ENCODE results near the gene EIF4EBP2. TPM values are rescaled to one million over a fixed set of nuclear protein-coding genes. Genes with fewer than 3 reads are reported as not detected.

EIF4EBP2 gene
- polyA plus RNA-seq, 1 donor (not counting 4 experiments of a cell fraction or from before 2014, with no cell fraction given): 18.9 TPM

GRCh38 chr10:70441161-70441894 lies 37.4 kb downstream of the EIF4EBP2 start, which contains the start of gene NODAL:
Gene NODAL (minus strand): TSS chr10:70441681. CDS start chr10:70441667, 14 bp downstream.
- peaks cover 18% of the 10 kb centered on the region for H3K4me1 ChIP-seq (ENCODE audit: control insufficient read depth, extremely low read depth, insufficient read depth, low read length)
- TF ChIP-seq, protein P1, sequence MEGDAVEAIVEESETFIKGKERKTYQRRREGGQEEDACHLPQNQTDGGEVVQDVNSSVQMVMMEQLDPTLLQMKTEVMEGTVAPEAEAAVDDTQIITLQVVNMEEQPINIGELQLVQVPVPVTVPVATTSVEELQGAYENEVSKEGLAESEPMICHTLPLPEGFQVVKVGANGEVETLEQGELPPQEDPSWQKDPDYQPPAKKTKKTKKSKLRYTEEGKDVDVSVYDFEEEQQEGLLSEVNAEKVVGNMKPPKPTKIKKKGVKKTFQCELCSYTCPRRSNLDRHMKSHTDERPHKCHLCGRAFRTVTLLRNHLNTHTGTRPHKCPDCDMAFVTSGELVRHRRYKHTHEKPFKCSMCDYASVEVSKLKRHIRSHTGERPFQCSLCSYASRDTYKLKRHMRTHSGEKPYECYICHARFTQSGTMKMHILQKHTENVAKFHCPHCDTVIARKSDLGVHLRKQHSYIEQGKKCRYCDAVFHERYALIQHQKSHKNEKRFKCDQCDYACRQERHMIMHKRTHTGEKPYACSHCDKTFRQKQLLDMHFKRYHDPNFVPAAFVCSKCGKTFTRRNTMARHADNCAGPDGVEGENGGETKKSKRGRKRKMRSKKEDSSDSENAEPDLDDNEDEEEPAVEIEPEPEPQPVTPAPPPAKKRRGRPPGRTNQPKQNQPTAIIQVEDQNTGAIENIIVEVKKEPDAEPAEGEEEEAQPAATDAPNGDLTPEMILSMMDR (optimal IDR thresholded peaks at IDR 0.05 in 1 of 3, IDR thresholded peaks at IDR 0.05 in 1 of 3, conservative IDR thresholded peaks at IDR 0.05 in 1 of 3; ENCODE audit: extremely low read depth in 1 of 3, insufficient read depth in 2 of 3, low read length in 3 of 3): no peak
- no peak for TF ChIP-seq EZH2 (IDR thresholded peaks at IDR 0.05; ENCODE audit: low read length)
- peak within 1 kb of the TSS; percentile 57 for H2AFZ ChIP-seq (ENCODE audit: control insufficient read depth, low read length)
- dilution Hi-C loops (cut with MboI; ENCODE audit: extremely low pct_ligation_motif_present, low sequenced_read_pairs): no loop called here
- H3K9me3 ChIP-seq (ENCODE audit: control insufficient read depth, low read depth, low read length): no peaks in the 10 kb centered on the region
- no peak within 1 kb of the TSS for H3K27ac ChIP-seq (ENCODE audit: control insufficient read depth, insufficient read depth, low read length)
- H3K4me2 ChIP-seq (ENCODE audit: control insufficient read depth, extremely low read depth, insufficient read depth, low read depth, low read length): peak within 1 kb of the TSS; percentile 31
- no peak for FAIRE-seq
- no peaks in the 10 kb centered on the region for H3K79me2 ChIP-seq (ENCODE audit: control insufficient read depth, insufficient read depth, low read length)
- peaks cover 34% of the 10 kb centered on the region for H3K27me3 ChIP-seq (ENCODE audit: control insufficient read depth, extremely low read depth, insufficient read depth, low read length)
- H4K20me1 ChIP-seq (ENCODE audit: control insufficient read depth, extremely low read depth, insufficient read depth, low read length): no peaks in the 10 kb centered on the region
- H3K9ac ChIP-seq (ENCODE audit: control insufficient read depth, extremely low read depth, insufficient read depth, low read length): no peak within 1 kb of the TSS
- DNase-seq (ENCODE audit: low read depth, low spot score): no peak
- peak within 1 kb of the TSS in 1 of 3 experiments; percentile 19 for H3K4me3 ChIP-seq (ENCODE audit: control insufficient read depth in 2 of 3, extremely low read depth in 1 of 3, insufficient read depth in 2 of 3, low read depth in 1 of 3, low read length in 3 of 3)
- H3K36me3 ChIP-seq (ENCODE audit: control insufficient read depth in 2 of 2, extremely low read depth in 1 of 2, insufficient read depth in 2 of 2, low read length in 2 of 2): no peaks in the 10 kb centered on the region
- no peaks in the 10 kb centered on the region for H3K9me1 ChIP-seq (ENCODE audit: control insufficient read depth, extremely low read depth, insufficient read depth, low read length)

DNA sequence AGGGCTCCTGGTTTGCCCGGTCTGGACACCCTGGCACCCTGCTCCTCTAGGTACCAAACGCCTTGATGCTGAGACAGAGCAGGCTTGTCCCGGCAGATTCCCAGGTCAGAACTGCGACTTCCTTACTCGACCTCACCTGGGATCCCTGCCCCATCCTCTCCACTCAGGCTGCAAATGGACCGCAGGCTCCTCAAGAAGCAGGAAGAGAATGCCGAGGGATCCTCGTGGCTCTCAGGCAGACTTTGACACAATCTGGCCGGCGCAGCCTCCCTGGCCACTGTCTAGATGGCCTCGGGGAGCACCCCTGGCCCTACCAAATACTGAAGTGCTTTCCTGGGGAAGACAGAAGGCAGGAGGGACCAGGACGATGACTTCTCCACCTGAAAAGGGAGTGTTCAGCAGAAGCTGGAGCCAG lies 38.0 kb downstream of the EIF4EBP2 start:
- dilution Hi-C loops (cut with MboI; ENCODE audit: extremely low pct_ligation_motif_present, low sequenced_read_pairs): no loop called here
- H3K4me2 ChIP-seq (ENCODE audit: control insufficient read depth, extremely low read depth, insufficient read depth, low read depth, low read length): peak overlapping the region; percentile 31
- FAIRE-seq: no peak
- TF ChIP-seq, protein P1 (optimal IDR thresholded peaks at IDR 0.05 in 1 of 3, IDR thresholded peaks at IDR 0.05 in 1 of 3, conservative IDR thresholded peaks at IDR 0.05 in 1 of 3; ENCODE audit: extremely low read depth in 1 of 3, insufficient read depth in 2 of 3, low read length in 3 of 3): no peak
- no peak for TF ChIP-seq EZH2 (IDR thresholded peaks at IDR 0.05; ENCODE audit: low read length)
- H2AFZ ChIP-seq (ENCODE audit: control insufficient read depth, low read length): peak overlapping the region; percentile 57
- DNase-seq (ENCODE audit: low read depth, low spot score): no peak
- peaks cover 34% of the 10 kb centered on the region for H3K27me3 ChIP-seq (ENCODE audit: control insufficient read depth, extremely low read depth, insufficient read depth, low read length)
- H3K4me1 ChIP-seq (ENCODE audit: control insufficient read depth, extremely low read depth, insufficient read depth, low read length): peaks cover 18% of the 10 kb centered on the region
- no peak overlapping the region for H3K9ac ChIP-seq (ENCODE audit: control insufficient read depth, extremely low read depth, insufficient read depth, low read length)
- no peaks in the 10 kb centered on the region for H3K36me3 ChIP-seq (ENCODE audit: control insufficient read depth in 2 of 2, extremely low read depth in 1 of 2, insufficient read depth in 2 of 2, low read length in 2 of 2)
- H3K27ac ChIP-seq (ENCODE audit: control insufficient read depth, insufficient read depth, low read length): no peak overlapping the region
- no peaks in the 10 kb centered on the region for H3K9me1 ChIP-seq (ENCODE audit: control insufficient read depth, extremely low read depth, insufficient read depth, low read length)
- H3K4me3 ChIP-seq (ENCODE audit: control insufficient read depth in 2 of 3, extremely low read depth in 1 of 3, insufficient read depth in 2 of 3, low read depth in 1 of 3, low read length in 3 of 3): peak overlapping the region in 1 of 3 experiments; percentile 19
- H4K20me1 ChIP-seq (ENCODE audit: control insufficient read depth, extremely low read depth, insufficient read depth, low read length): no peaks in the 10 kb centered on the region
- H3K9me3 ChIP-seq (ENCODE audit: control insufficient read depth, low read depth, low read length): no peaks in the 10 kb centered on the region
- no peaks in the 10 kb centered on the region for H3K79me2 ChIP-seq (ENCODE audit: control insufficient read depth, insufficient read depth, low read length)
